Subcutaneous abdominal adipose tissue (tissue), 5 donors: ENCODE measurements around the gene STIP1.

Experiments
- H3K27ac ChIP-seq: one replicate; pipeline ENCODE4 v1.7.0; 2013; ENCODE audit warnings: low read depth, mild to moderate bottlenecking, inconsistent platforms, low read length, moderate library complexity
- H3K27me3 ChIP-seq, 5 donors: one replicate each; pipeline ENCODE4 v1.7.0; 2013; ENCODE audit warnings: low read length in 5 of 5, inconsistent platforms in 1 of 5; ENCODE audit not compliant: control insufficient read depth in 5 of 5, insufficient read depth in 4 of 5
- H3K36me3 ChIP-seq, 5 donors: one replicate each; pipeline ENCODE4 v1.7.0; 2013; ENCODE audit warnings: low read length in 5 of 5; ENCODE audit not compliant: control insufficient read depth in 5 of 5, insufficient read depth in 5 of 5
- H3K4me1 ChIP-seq, 5 donors: one replicate each; pipeline ENCODE4 v1.7.0; 2013; ENCODE audit warnings: low read length in 5 of 5, mild to moderate bottlenecking in 3 of 5, moderate library complexity in 1 of 5; ENCODE audit not compliant: control insufficient read depth in 5 of 5, insufficient read depth in 5 of 5
- H3K4me3 ChIP-seq, 5 donors: one replicate each; pipeline ENCODE4 v1.7.0; 2013; ENCODE audit warnings: low read length in 5 of 5, low read depth in 1 of 5
- H3K9ac ChIP-seq, 5 donors: one replicate each; pipeline ENCODE4 v1.7.0; 2013; ENCODE audit warnings: low read length in 5 of 5, mild to moderate bottlenecking in 4 of 5, moderate library complexity in 3 of 5
- H3K9me3 ChIP-seq, 5 donors: one replicate each; pipeline ENCODE4 v1.7.0; 2013; ENCODE audit warnings: low read length in 5 of 5; ENCODE audit not compliant: control insufficient read depth in 5 of 5
- donor health status: healthy.
- donor health status: healthy.
- donor health status: healthy.
- donor health status: healthy.
- donor health status: healthy.

The STIP1 gene

GRCh38 chr11:64253043-64253442 is 67.1 kb downstream of the STIP1 start:
- H3K36me3 ChIP-seq, result peaks cover 0 to 36% (median 28%) of the 10 kb centered on the region in 5 donors
- H3K27ac ChIP-seq, result peak overlapping the region; percentile 50
- no peaks in the 10 kb centered on the region for H3K9me3 ChIP-seq
- peak overlapping the region in 1 of 5 donors; percentile 25 for H3K9ac ChIP-seq
- peaks cover 0 to 34% (median 32%) of the 10 kb centered on the region in 5 donors for H3K4me1 ChIP-seq
- no peaks in the 10 kb centered on the region for H3K27me3 ChIP-seq
- H3K4me3 ChIP-seq, result peak overlapping the region in 2 of 5 donors; percentile 78 to 80

GRCh38 chr11:64253481-64253880 is 67.5 kb downstream of the STIP1 start:
- peaks cover 0 to 33% (median 31%) of the 10 kb centered on the region in 5 donors for H3K4me1 ChIP-seq
- peak overlapping the region in 2 of 5 donors; percentile 19 to 30 for H3K9ac ChIP-seq
- H3K36me3 ChIP-seq, result peaks cover 0 to 41% (median 33%) of the 10 kb centered on the region in 5 donors
- H3K9me3 ChIP-seq, result no peaks in the 10 kb centered on the region
- H3K27me3 ChIP-seq, result no peaks in the 10 kb centered on the region
- H3K27ac ChIP-seq, result no peak overlapping the region
- H3K4me3 ChIP-seq, result no peak overlapping the region
